Ishikawa (cell line): Measurements from ENCODE around the gene PHF24.

Source experiments
- CEBPB ChIP-seq: IDR thresholded peaks from 2 replicates; pipeline ENCODE4 v1.6.1; 2012
- CREB1 ChIP-seq: IDR thresholded peaks from 2 replicates; pipeline ENCODE4 v1.6.1; 2012; ENCODE audit warnings: low read depth
- EGR1 ChIP-seq: IDR thresholded peaks from 2 replicates; pipeline ENCODE4 v1.6.1; 2012
- EP300 ChIP-seq: IDR thresholded peaks from 2 replicates; pipeline ENCODE4 v1.6.1; 2012; ENCODE audit warnings: borderline replicate concordance
- FOXM1 ChIP-seq: IDR thresholded peaks from 2 replicates; pipeline ENCODE4 v1.6.1; 2012; ENCODE audit warnings: low read depth, borderline replicate concordance
- MAX ChIP-seq: IDR thresholded peaks from 2 replicates; pipeline ENCODE4 v1.6.1; 2012
- NFIC ChIP-seq: IDR thresholded peaks from 2 replicates; pipeline ENCODE4 v1.6.1; 2012
- RAD21 ChIP-seq: IDR thresholded peaks from 2 replicates; pipeline ENCODE4 v1.6.1; 2012; ENCODE audit warnings: low read depth
- REST ChIP-seq: IDR thresholded peaks from 2 replicates; pipeline ENCODE4 v1.6.1; 2012; ENCODE audit warnings: low read depth, mild to moderate bottlenecking
- TAF1 ChIP-seq: IDR thresholded peaks from 2 replicates; pipeline ENCODE4 v1.6.1; 2012; ENCODE audit warnings: low read depth, mild to moderate bottlenecking
- TCF12 ChIP-seq: IDR thresholded peaks from 2 replicates; pipeline ENCODE4 v1.6.1; 2012; ENCODE audit warnings: low read depth
- TEAD4 ChIP-seq: IDR thresholded peaks from 2 replicates; pipeline ENCODE4 v1.6.1; 2012
- USF1 ChIP-seq: IDR thresholded peaks from 2 replicates; pipeline ENCODE4 v1.6.1; 2012
- YY1 ChIP-seq: IDR thresholded peaks from 2 replicates; pipeline ENCODE4 v1.6.1; 2012; ENCODE audit warnings: low read depth
- ZBTB7A ChIP-seq: IDR thresholded peaks from 2 replicates; pipeline ENCODE4 v1.6.1; 2012; ENCODE audit warnings: low read depth

The PHF24 gene

GRCh38 chr9:34989003-34989945, 31.2 kb downstream of the PHF24 start, which contains the start of gene DNAJB5:
TSS of gene DNAJB5 (plus strand) at chr9:34989745. CDS start at chr9:34990631, 886 bp downstream.
- TF ChIP-seq YY1: 0 out of 2 replicates have a peak, but pooled peaks have one; percentile 25
- no peak for TF ChIP-seq CEBPB
- TF ChIP-seq REST: no peak
- no peak for TF ChIP-seq EP300
- TF ChIP-seq TAF1: peak; percentile 48; the same call in 1 of the 2 replicates
- TF ChIP-seq TCF12: peak; percentile 46; the same call in 1 of the 2 replicates
- TF ChIP-seq MAX: peak; percentile 55; the same call in 1 of the 2 replicates
- peak; percentile 96 for TF ChIP-seq TEAD4
- no peak for TF ChIP-seq RAD21
- TF ChIP-seq USF1: 0 out of 2 replicates have a peak, but pooled peaks have one; percentile 52
- TF ChIP-seq NFIC: peak; percentile 95
- peak; percentile 16; the same call in 1 of the 2 replicates for TF ChIP-seq FOXM1
- no peak for TF ChIP-seq EGR1
- TF ChIP-seq ZBTB7A: no peak
- peak; percentile 69 for TF ChIP-seq CREB1

- no peak for TF ChIP-seq REST
- no peak for TF ChIP-seq CREB1
- TF ChIP-seq YY1: no peak
- TF ChIP-seq MAX: peak; percentile 3; the same call in 1 of the 2 replicates
- no peak for TF ChIP-seq EGR1
- peak; percentile 53 for TF ChIP-seq ZBTB7A
- TF ChIP-seq EP300: no peak
- no peak for TF ChIP-seq RAD21
- no peak for TF ChIP-seq FOXM1
- no peak for TF ChIP-seq TCF12
These were observed 32.0 kb downstream of the PHF24 start for GRCh38 chr9:34989946-34990635.

- TF ChIP-seq RAD21: no peak
- TF ChIP-seq FOXM1: no peak
- no peak for TF ChIP-seq USF1
- TF ChIP-seq NFIC: no peak
- TF ChIP-seq MAX: no peak
- TF ChIP-seq EP300: no peak
- no peak for TF ChIP-seq CEBPB
- TF ChIP-seq CREB1: no peak
These were observed 33.0 kb downstream of the PHF24 start for GRCh38 chr9:34990908-34991606.

- no peak for TF ChIP-seq RAD21
- peak; percentile 40; the same call in 1 of the 2 replicates for TF ChIP-seq EP300
- 0 out of 2 replicates have a peak, but pooled peaks have one; percentile 64 for TF ChIP-seq ZBTB7A
- peak; percentile 44; the same call in 1 of the 2 replicates for TF ChIP-seq TCF12
These were observed 33.7 kb downstream of the PHF24 start for GRCh38 chr9:34991607-34992375.
